Mesothelial cell of epicardium (in vitro differentiated cells): ENCODE results near the gene WDR18. TPM values are rescaled to one million over a fixed set of nuclear protein-coding genes. Genes with fewer than 3 reads are reported as not detected.

Source experiments
- DNase-seq, 2 experiments: peaks; one replicate each; pipeline ENCODE4 v3.0.0; 2021; ENCODE audit warnings: low spot score in 2 of 2; ENCODE audit not compliant: unreplicated experiment in 2 of 2
- H3K27ac Mint-ChIP-seq: 2 replicates; pipeline ENCODE4 v1.8.0; 2021; ENCODE audit warnings: mixed read lengths
- H3K27me3 Mint-ChIP-seq: 2 replicates; pipeline ENCODE4 v1.8.0; 2021; ENCODE audit warnings: low read depth, mixed read lengths
- H3K36me3 Mint-ChIP-seq: 2 replicates; pipeline ENCODE4 v1.8.0; 2021; ENCODE audit warnings: mixed read lengths
- H3K4me1 Mint-ChIP-seq: 2 replicates; pipeline ENCODE4 v1.8.0; 2021; ENCODE audit warnings: mixed read lengths
- H3K4me3 Mint-ChIP-seq: 2 replicates; pipeline ENCODE4 v1.8.0; 2021; ENCODE audit warnings: mild to moderate bottlenecking, moderate library complexity, mixed read lengths
- H3K9me3 Mint-ChIP-seq: 2 replicates; pipeline ENCODE4 v1.8.0; 2021; ENCODE audit warnings: mixed read lengths
- CTCF ChIP-seq: fragments of 200-600 bp; sonication (generic); IDR thresholded peaks from one replicate; pipeline ENCODE4 v1.5.0; 2021; ENCODE audit warnings: antibody characterized with exemption; ENCODE audit not compliant: unreplicated experiment
- total RNA-seq: library from RNA; stranded (reverse); gene quantifications from 3 replicates; pipeline ENCODE4 v1.2.1, GENCODE V29; 2021

The WDR18 gene
- total RNA-seq, 1 donor from 2014 or later, result 65.2 TPM

DNA sequence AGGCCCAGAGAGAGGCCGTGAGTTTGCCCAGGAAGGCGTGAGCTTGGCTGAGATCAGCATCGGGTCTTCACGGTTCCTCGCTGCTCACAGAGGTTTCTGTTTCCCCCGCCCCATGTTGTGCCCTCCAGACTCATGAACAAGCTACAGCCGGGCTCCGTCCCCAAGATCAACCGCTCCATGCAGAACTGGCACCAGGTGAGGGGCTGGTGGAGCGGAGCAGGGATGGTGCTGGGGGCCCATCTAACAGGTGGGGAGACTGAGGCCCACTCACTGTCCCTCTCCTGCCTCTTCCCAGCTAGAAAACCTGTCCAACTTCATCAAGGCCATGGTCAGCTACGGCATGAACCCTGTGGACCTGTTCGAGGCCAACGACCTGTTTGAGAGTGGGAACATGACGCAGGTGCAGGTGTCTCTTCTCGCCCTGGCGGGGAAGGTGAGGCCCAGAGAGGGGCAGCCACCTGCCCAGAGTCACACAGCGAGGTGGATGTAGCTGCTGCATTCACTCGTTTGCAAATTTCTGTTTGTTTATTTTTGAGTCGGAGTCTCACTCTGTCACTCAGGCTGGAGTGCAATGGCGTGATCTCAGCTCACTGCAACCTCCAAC lies 48.2 kb downstream of the WDR18 start:
- peaks cover 23% of the 10 kb centered on the region for H3K36me3 Mint-ChIP-seq
- H3K9me3 Mint-ChIP-seq, result no peaks in the 10 kb centered on the region
- H3K27me3 Mint-ChIP-seq, result no peaks in the 10 kb centered on the region
- no peak for DNase-seq
- no peak for TF ChIP-seq CTCF
- no peak overlapping the region for H3K27ac Mint-ChIP-seq
- peaks cover 18% of the 10 kb centered on the region for H3K4me1 Mint-ChIP-seq
- no peak overlapping the region for H3K4me3 Mint-ChIP-seq

DNA sequence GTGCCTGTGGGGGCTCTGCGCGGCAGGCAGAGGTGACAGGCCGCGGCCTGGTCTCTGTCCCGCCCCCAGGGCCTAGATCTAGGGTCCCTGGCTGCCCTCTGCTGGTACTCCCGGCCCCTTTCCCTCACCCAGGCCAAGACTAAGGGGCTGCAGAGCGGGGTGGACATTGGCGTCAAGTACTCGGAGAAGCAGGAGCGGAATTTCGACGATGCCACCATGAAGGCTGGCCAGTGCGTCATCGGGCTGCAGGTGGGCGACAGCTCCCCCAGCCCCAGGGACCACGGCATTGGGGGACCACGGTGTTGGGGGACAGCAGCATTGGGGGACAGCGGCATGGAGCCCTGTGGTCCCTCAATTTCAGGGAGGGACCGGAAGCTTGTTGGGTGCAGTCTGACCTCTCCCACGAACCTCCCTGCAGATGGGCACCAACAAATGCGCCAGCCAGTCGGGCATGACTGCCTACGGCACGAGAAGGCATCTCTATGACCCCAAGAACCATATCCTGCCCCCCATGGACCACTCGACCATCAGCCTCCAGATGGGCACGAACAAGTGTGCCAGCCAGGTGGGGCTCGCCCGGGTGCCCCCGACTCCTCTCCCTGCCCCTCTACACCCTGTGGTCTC lies 52.0 kb downstream of the WDR18 start:
- H3K4me1 Mint-ChIP-seq, result peaks cover 15% of the 10 kb centered on the region
- TF ChIP-seq CTCF, result no peak
- no peaks in the 10 kb centered on the region for H3K27me3 Mint-ChIP-seq
- no peak overlapping the region for H3K27ac Mint-ChIP-seq
- H3K9me3 Mint-ChIP-seq, result no peaks in the 10 kb centered on the region
- no peak for DNase-seq
- H3K4me3 Mint-ChIP-seq, result no peak overlapping the region
- peaks cover 25% of the 10 kb centered on the region for H3K36me3 Mint-ChIP-seq

DNA sequence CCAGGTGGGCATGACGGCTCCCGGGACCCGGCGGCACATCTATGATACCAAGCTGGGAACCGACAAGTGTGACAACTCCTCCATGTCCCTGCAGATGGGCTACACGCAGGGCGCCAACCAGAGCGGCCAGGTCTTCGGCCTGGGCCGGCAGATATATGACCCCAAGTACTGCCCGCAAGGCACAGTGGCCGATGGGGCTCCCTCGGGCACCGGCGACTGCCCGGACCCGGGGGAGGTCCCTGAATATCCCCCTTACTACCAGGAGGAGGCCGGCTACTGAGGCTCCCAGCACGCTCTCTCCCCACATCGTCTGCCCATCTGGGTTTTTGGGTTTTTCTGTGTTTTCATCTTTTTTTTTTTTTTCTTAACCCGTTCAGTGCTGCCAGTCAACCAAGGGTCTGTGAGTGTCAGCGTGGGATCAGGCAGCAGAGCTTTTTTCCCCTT lies 53.5 kb downstream of the WDR18 start:
- H3K27me3 Mint-ChIP-seq, result no peaks in the 10 kb centered on the region
- no peak for TF ChIP-seq CTCF
- peak overlapping the region; percentile 72 for H3K27ac Mint-ChIP-seq
- no peak for DNase-seq
- H3K36me3 Mint-ChIP-seq, result peaks cover 20% of the 10 kb centered on the region
- H3K9me3 Mint-ChIP-seq, result no peaks in the 10 kb centered on the region
- H3K4me1 Mint-ChIP-seq, result peaks cover 19% of the 10 kb centered on the region
- no peak overlapping the region for H3K4me3 Mint-ChIP-seq

GRCh38 chr19:1038978-1039645 lies 55.0 kb downstream of the WDR18 start:
- peak overlapping the region; percentile 89 for H3K27ac Mint-ChIP-seq
- H3K36me3 Mint-ChIP-seq, result peaks cover 18% of the 10 kb centered on the region
- no peak for DNase-seq
- no peak for TF ChIP-seq CTCF
- H3K4me1 Mint-ChIP-seq, result peaks cover 20% of the 10 kb centered on the region
- peak overlapping the region; percentile 73 for H3K4me3 Mint-ChIP-seq
- no peaks in the 10 kb centered on the region for H3K9me3 Mint-ChIP-seq
- H3K27me3 Mint-ChIP-seq, result no peaks in the 10 kb centered on the region

DNA sequence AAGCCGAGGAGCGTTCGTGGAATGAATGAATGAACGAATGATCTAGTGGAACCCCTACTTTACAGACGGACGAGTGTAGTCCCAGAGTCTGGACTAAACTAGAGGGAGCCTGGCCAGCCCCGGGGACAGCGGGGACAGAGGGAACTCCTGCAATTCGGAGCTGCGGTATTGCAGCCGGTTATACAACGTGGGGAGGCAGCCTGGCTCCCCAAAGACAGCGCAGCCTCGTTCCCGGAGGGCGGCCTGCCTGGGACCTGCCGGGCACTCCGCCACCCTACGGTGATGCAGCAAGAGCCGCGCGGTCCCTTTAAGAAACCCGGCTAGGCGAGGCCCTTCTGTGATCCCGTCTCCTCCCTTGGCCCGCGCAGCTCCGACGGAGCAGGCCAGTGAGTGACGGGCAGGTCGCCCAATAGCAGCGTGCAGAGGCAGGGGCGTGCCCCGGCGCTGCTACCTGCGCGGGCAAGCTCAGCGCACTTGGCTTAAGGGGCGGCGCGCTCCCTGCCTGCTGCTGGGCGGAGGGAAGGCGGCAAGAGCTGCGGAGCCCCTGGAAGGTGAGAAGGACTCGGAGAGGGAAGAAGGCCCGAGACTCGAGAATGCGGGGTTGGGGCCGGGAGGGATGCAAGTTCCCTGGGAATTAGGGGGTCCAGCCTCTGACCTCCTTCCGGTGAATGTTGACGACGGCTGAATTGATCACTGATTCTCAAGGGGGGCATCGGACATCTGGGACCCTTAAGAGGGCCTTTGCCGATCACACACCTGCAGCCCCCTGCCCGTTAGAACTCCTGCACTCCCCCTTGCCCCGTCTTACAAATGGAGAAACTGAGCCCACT lies 55.7 kb downstream of the WDR18 start, which contains the start of gene ABCA7:
ABCA7 (plus strand) TSS at position 462 of the 830 bp plus-strand sequence. CDS start 1,255 bp downstream, outside the sequence.
- H3K27me3 Mint-ChIP-seq, result no peaks in the 10 kb centered on the region
- peak within 1 kb of the TSS; percentile 89 for H3K27ac Mint-ChIP-seq
- no peaks in the 10 kb centered on the region for H3K9me3 Mint-ChIP-seq
- TF ChIP-seq CTCF, result no peak
- H3K4me1 Mint-ChIP-seq, result peaks cover 20% of the 10 kb centered on the region
- H3K36me3 Mint-ChIP-seq, result peaks cover 18% of the 10 kb centered on the region
- DNase-seq, result peak; percentile 98 to 100
- H3K4me3 Mint-ChIP-seq, result peak within 1 kb of the TSS; percentile 73
